ENCODE measurements around the gene WASF2. TPM values are rescaled to one million over a fixed set of nuclear protein-coding genes. Genes with fewer than 3 reads are reported as not detected.

Gene WASF2
- total and polyA plus RNA-seq, 2 of the 13 experiments (the other 11 are each of a cell fraction or from before 2014, with no cell fraction given), result 10.4 to 27.7 TPM

- TF ChIP-seq FOXK2 (IDR thresholded peaks at IDR 0.05) (no peak), ZC3H4 (CRISPR knock-in tag; IDR thresholded peaks at IDR 0.05; ENCODE audit: borderline replicate concordance) (peak; percentile 54; the same call in 1 of the 2 replicates), SALL2 (CRISPR knock-in tag; IDR thresholded peaks at IDR 0.05) (no peak), ZBTB26 (CRISPR knock-in tag; IDR thresholded peaks at IDR 0.05; ENCODE audit: borderline replicate concordance) (no peak; the same call in 1 of the 2 replicates), ZNF251 (CRISPR knock-in tag; IDR thresholded peaks at IDR 0.05) (no peak), SP4 (CRISPR knock-in tag; IDR thresholded peaks at IDR 0.05) (no peak), REXO4 (CRISPR knock-in tag; IDR thresholded peaks at IDR 0.05; ENCODE audit: borderline replicate concordance) (no peak), RELA (CRISPR knock-in tag; IDR thresholded peaks at IDR 0.05) (no peak), ARNT (IDR thresholded peaks at IDR 0.05) (no peak), ZNF274 (CRISPR knock-in tag; IDR thresholded peaks at IDR 0.05) (0 out of 2 replicates have a peak, but pooled peaks have one; percentile 31), ZNF451 (CRISPR knock-in tag; IDR thresholded peaks at IDR 0.05) (no peak; the same call in 1 of the 2 replicates), ETV6 (CRISPR knock-in tag; conservative IDR thresholded peaks at IDR 0.05) (no peak), NFKBIZ (CRISPR knock-in tag; IDR thresholded peaks at IDR 0.05) (no peak), PLRG1 (conservative IDR thresholded peaks at IDR 0.05) (no peak), ZFYVE20 (CRISPR knock-in tag; IDR thresholded peaks at IDR 0.05; ENCODE audit: borderline replicate concordance, low read depth) (no peak), ERF (CRISPR knock-in tag; IDR thresholded peaks at IDR 0.05) (peak; percentile 50; the same call in 1 of the 2 replicates), ZKSCAN5 (CRISPR knock-in tag; IDR thresholded peaks at IDR 0.05) (no peak), CHCHD3 (CRISPR knock-in tag; IDR thresholded peaks at IDR 0.05) (no peak; the same call in 1 of the 2 replicates), ZBTB25 (CRISPR knock-in tag; IDR thresholded peaks at IDR 0.05) (no peak; the same call in 1 of the 2 replicates), CHD4 (IDR thresholded peaks at IDR 0.05; ENCODE audit: borderline replicate concordance, low read length) (no peak), MIXL1 (CRISPR knock-in tag; IDR thresholded peaks at IDR 0.05) (no peak), HNRNPK (IDR thresholded peaks at IDR 0.05; ENCODE audit: low read depth, low read length, poor library complexity, severe bottlenecking) (no peak)
- TF ChIP-seq, protein P1, sequence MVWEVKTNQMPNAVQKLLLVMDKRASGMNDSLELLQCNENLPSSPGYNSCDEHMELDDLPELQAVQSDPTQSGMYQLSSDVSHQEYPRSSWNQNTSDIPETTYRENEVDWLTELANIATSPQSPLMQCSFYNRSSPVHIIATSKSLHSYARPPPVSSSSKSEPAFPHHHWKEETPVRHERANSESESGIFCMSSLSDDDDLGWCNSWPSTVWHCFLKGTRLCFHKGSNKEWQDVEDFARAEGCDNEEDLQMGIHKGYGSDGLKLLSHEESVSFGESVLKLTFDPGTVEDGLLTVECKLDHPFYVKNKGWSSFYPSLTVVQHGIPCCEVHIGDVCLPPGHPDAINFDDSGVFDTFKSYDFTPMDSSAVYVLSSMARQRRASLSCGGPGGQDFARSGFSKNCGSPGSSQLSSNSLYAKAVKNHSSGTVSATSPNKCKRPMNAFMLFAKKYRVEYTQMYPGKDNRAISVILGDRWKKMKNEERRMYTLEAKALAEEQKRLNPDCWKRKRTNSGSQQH (CRISPR knock-in tag; IDR thresholded peaks at IDR 0.05; ENCODE audit: low read depth), result 0 out of 2 replicates have a peak, but pooled peaks have one; percentile 20
- TF ChIP-seq, protein P2, sequence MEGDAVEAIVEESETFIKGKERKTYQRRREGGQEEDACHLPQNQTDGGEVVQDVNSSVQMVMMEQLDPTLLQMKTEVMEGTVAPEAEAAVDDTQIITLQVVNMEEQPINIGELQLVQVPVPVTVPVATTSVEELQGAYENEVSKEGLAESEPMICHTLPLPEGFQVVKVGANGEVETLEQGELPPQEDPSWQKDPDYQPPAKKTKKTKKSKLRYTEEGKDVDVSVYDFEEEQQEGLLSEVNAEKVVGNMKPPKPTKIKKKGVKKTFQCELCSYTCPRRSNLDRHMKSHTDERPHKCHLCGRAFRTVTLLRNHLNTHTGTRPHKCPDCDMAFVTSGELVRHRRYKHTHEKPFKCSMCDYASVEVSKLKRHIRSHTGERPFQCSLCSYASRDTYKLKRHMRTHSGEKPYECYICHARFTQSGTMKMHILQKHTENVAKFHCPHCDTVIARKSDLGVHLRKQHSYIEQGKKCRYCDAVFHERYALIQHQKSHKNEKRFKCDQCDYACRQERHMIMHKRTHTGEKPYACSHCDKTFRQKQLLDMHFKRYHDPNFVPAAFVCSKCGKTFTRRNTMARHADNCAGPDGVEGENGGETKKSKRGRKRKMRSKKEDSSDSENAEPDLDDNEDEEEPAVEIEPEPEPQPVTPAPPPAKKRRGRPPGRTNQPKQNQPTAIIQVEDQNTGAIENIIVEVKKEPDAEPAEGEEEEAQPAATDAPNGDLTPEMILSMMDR (CRISPR knock-in tag; IDR thresholded peaks at IDR 0.05), result peak; percentile 79
Observed at GRCh38 chr1:27522432-27523336, 32.7 kb upstream of the WASF2 start (continued).
